ENCODE results near the gene LGR4.

LGR4 gene

DNA sequence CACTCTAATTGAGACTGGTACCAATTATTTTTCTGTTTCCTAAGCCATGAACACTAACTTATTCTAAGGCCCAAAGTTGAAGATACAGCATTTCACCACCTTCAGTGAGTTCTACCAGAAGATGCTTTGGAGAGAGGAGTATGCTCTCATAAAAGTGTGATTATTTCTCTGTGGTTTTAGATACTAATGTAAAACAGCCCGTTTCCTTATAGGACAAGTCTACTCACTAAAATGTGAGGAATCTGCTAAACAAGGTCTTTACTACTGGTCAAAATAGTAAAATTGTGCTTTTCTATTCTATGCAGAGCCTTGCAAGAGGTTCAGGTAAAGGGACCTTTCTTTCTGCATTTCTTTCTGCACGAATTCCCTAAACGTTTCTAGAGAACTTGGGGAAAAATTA lies 2.4 kb downstream of the LGR4 start:
- H3K27ac ChIP-seq (ENCODE audit: extremely low read depth, low read depth, low read length), result no peak overlapping the region
- H3K9me3 ChIP-seq (ENCODE audit: control insufficient read depth, insufficient read depth, low read depth, low read length), result no peaks in the 10 kb centered on the region
- H3K4me1 ChIP-seq (ENCODE audit: control insufficient read depth, insufficient read depth, low read length), result peaks cover 2% of the 10 kb centered on the region; the same call in 1 of the 2 replicates
- ChIA-PET CTCF (interaction anchor here (1.2 kb wide), 1 partner anchor 286 kb away, joined by 4 read pairs; no protein-coding TSS in a partner anchor), POLR2A (no interaction called here)
- H3K36me3 ChIP-seq (ENCODE audit: control insufficient read depth in 2 of 2, insufficient read depth in 1 of 2, low read length in 2 of 2), result no peaks in the 10 kb centered on the region
- peak overlapping the region; percentile 79 for H3K4me3 ChIP-seq (ENCODE audit: low read depth, low read length)
- no peak for TF ChIP-seq ZNF626 (tag by site-specific recombination; IDR thresholded peaks at IDR 0.05)
- no peak for TF ChIP-seq ZNF521 (tag by site-specific recombination; IDR thresholded peaks at IDR 0.05)
- no peak for TF ChIP-seq ZNF560 (tag by site-specific recombination; IDR thresholded peaks at IDR 0.05; ENCODE audit: borderline replicate concordance)
- no peak for TF ChIP-seq SP3 (tag by site-specific recombination; IDR thresholded peaks at IDR 0.05)
- TF ChIP-seq ZNF302 (tag by site-specific recombination; IDR thresholded peaks at IDR 0.05; ENCODE audit: low read depth), result no peak
- no peak for TF ChIP-seq ZBTB20 (tag by site-specific recombination; IDR thresholded peaks at IDR 0.05)
- no peak for TF ChIP-seq ZNF548 (tag by site-specific recombination; IDR thresholded peaks at IDR 0.05)
- no peak for TF ChIP-seq ZNF184 (tag by site-specific recombination; IDR thresholded peaks at IDR 0.05)
- TF ChIP-seq ZFP3 (tag by site-specific recombination; IDR thresholded peaks at IDR 0.05; ENCODE audit: low read depth), result no peak
- no peak for TF ChIP-seq ZNF629 (tag by site-specific recombination; IDR thresholded peaks at IDR 0.05)
- no peak for TF ChIP-seq ZNF221 (tag by site-specific recombination; IDR thresholded peaks at IDR 0.05; ENCODE audit: borderline replicate concordance)

DNA sequence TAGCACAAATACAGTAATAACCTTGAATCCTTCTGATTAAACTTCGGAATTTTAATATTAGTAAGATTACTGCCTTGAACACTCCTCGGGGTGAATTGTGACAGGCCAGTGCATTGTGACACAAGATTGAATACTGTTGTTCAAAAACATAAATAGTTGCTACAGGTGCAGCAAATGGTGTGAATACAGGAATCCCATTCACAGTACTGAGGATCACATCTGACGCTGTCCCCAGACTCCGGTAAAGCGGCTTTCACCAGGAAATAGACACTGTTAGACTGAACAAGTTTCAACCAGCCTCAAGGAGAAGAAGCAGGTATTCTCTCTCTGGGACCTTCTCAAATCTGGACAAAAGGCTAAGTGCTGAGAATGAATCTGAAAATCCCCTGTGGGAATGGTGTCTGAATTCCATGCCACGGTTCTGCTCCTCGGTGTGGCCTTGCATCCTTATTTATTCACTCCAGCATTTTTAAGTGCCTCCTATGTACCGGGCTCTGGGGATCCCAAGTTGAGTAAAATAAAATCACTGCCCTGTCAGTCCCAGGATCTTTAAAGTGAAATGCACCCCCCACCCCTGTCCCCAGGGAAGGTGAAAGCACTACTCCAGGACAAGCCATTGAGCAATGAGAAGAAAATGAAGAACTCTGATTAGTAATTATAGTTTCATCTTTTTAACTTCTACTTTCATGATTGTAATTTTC lies 3.4 kb downstream of the LGR4 start:
- Histone ChIP-seq H3K27ac (ENCODE audit: extremely low read depth, low read depth, low read length) (no peak overlapping the region), H3K4me3 (ENCODE audit: low read depth, low read length) (no peak overlapping the region), H3K36me3 (ENCODE audit: control insufficient read depth in 2 of 2, insufficient read depth in 1 of 2, low read length in 2 of 2) (no peaks in the 10 kb centered on the region), H3K4me1 (ENCODE audit: control insufficient read depth, insufficient read depth, low read length) (peaks cover 7% of the 10 kb centered on the region; the same call in 1 of the 2 replicates), H3K9me3 (ENCODE audit: control insufficient read depth, insufficient read depth, low read depth, low read length) (no peaks in the 10 kb centered on the region)
- ChIA-PET POLR2A (no interaction called here), CTCF (interaction anchor here (0.6 to 1.2 kb wide), 3 partner anchors 29 to 285 kb away, joined by 3 to 11 read pairs (median 4); no protein-coding TSS in a partner anchor)
- no peak for TF ChIP-seq YY2 (tag by site-specific recombination; IDR thresholded peaks at IDR 0.05)
- TF ChIP-seq ZNF175 (tag by site-specific recombination; IDR thresholded peaks at IDR 0.05), result no peak
- TF ChIP-seq ZNF248 (tag by site-specific recombination; IDR thresholded peaks at IDR 0.05), result no peak
- TF ChIP-seq ZBTB8A (tag by site-specific recombination; IDR thresholded peaks at IDR 0.05), result no peak
- TF ChIP-seq ZBTB20 (tag by site-specific recombination; IDR thresholded peaks at IDR 0.05), result no peak
- no peak for TF ChIP-seq MYNN (tag by site-specific recombination; IDR thresholded peaks at IDR 0.05; ENCODE audit: borderline replicate concordance)
- TF ChIP-seq, protein P1, sequence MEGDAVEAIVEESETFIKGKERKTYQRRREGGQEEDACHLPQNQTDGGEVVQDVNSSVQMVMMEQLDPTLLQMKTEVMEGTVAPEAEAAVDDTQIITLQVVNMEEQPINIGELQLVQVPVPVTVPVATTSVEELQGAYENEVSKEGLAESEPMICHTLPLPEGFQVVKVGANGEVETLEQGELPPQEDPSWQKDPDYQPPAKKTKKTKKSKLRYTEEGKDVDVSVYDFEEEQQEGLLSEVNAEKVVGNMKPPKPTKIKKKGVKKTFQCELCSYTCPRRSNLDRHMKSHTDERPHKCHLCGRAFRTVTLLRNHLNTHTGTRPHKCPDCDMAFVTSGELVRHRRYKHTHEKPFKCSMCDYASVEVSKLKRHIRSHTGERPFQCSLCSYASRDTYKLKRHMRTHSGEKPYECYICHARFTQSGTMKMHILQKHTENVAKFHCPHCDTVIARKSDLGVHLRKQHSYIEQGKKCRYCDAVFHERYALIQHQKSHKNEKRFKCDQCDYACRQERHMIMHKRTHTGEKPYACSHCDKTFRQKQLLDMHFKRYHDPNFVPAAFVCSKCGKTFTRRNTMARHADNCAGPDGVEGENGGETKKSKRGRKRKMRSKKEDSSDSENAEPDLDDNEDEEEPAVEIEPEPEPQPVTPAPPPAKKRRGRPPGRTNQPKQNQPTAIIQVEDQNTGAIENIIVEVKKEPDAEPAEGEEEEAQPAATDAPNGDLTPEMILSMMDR (tag by site-specific recombination; IDR thresholded peaks at IDR 0.05), result no peak
- TF ChIP-seq ZNF792 (tag by site-specific recombination; IDR thresholded peaks at IDR 0.05), result no peak

GRCh38 chr11:27468209-27468994 lies 4.2 kb downstream of the LGR4 start:
- CTCF ChIA-PET, result interaction anchor here (0.6 kb wide), 1 partner anchor 30 kb away, joined by 11 read pairs; no protein-coding TSS in a partner anchor
- H3K4me3 ChIP-seq (ENCODE audit: low read depth, low read length), result no peak overlapping the region
- POLR2A ChIA-PET, result no interaction called here
- no peaks in the 10 kb centered on the region for H3K9me3 ChIP-seq (ENCODE audit: control insufficient read depth, insufficient read depth, low read depth, low read length)
- no peak overlapping the region for H3K27ac ChIP-seq (ENCODE audit: extremely low read depth, low read depth, low read length)
- TF ChIP-seq SCRT2 (tag by site-specific recombination; IDR thresholded peaks at IDR 0.05), result peak; percentile 89
- no peak for TF ChIP-seq ZNF521 (tag by site-specific recombination; IDR thresholded peaks at IDR 0.05)
- TF ChIP-seq FEZF1 (tag by site-specific recombination; IDR thresholded peaks at IDR 0.05), result no peak
- TF ChIP-seq ZBTB17 (tag by site-specific recombination; IDR thresholded peaks at IDR 0.05), result no peak
- TF ChIP-seq MEIS1 (CRISPR knock-in tag; IDR thresholded peaks at IDR 0.05; ENCODE audit: borderline replicate concordance), result no peak
- TF ChIP-seq, protein P2, sequence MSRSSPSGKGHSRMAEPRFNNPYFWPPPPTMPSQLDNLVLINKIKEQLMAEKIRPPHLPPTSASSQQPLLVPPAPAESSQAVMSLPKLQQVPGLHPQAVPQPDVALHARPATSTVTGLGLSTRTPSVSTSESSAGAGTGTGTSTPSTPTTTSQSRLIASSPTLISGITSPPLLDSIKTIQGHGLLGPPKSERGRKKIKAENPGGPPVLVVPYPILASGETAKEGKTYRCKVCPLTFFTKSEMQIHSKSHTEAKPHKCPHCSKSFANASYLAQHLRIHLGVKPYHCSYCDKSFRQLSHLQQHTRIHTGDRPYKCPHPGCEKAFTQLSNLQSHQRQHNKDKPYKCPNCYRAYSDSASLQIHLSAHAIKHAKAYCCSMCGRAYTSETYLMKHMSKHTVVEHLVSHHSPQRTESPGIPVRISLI (tag by site-specific recombination; IDR thresholded peaks at IDR 0.05), result peak; percentile 43; the same call in 1 of the 2 replicates
- TF ChIP-seq SCRT1 (tag by site-specific recombination; IDR thresholded peaks at IDR 0.05; ENCODE audit: borderline replicate concordance), result 0 out of 2 replicates have a peak, but pooled peaks have one; percentile 26
- TF ChIP-seq ZSCAN16 (tag by site-specific recombination; IDR thresholded peaks at IDR 0.05), result no peak
- no peak for TF ChIP-seq ZNF354C (tag by site-specific recombination; IDR thresholded peaks at IDR 0.05; ENCODE audit: borderline replicate concordance, low read depth)
- no peaks in the 10 kb centered on the region for H3K36me3 ChIP-seq (ENCODE audit: control insufficient read depth in 2 of 2, insufficient read depth in 1 of 2, low read length in 2 of 2)
- peaks cover 7% of the 10 kb centered on the region; the same call in 1 of the 2 replicates for H3K4me1 ChIP-seq (ENCODE audit: control insufficient read depth, insufficient read depth, low read length)
